Glutamatergic neuron (in vitro differentiated cells): ENCODE data around the gene FCN2. TPM values are rescaled to one million over a fixed set of nuclear protein-coding genes. Genes with fewer than 3 reads are reported as not detected.

Source experiments
- DNase-seq: peaks from one replicate; pipeline ENCODE4 v3.0.0; 2022
- H3K27ac Mint-ChIP-seq: one replicate; pipeline ENCODE4 v1.8.0; 2020; ENCODE audit warnings: mild to moderate bottlenecking, mixed read lengths, inconsistent platforms; ENCODE audit not compliant: unreplicated experiment
- H3K27me3 Mint-ChIP-seq: one replicate; pipeline ENCODE4 v1.8.0; 2020; ENCODE audit warnings: mild to moderate bottlenecking, moderate library complexity, mixed read lengths, inconsistent platforms; ENCODE audit not compliant: unreplicated experiment
- H3K36me3 Mint-ChIP-seq: one replicate; pipeline ENCODE4 v1.8.0; 2020; ENCODE audit warnings: mild to moderate bottlenecking, mixed read lengths, inconsistent platforms; ENCODE audit not compliant: unreplicated experiment
- H3K4me1 Mint-ChIP-seq: one replicate; pipeline ENCODE4 v1.8.0; 2020; ENCODE audit warnings: mild to moderate bottlenecking, low read depth, mixed read lengths, inconsistent platforms; ENCODE audit not compliant: unreplicated experiment
- H3K4me3 Mint-ChIP-seq: one replicate; pipeline ENCODE4 v1.8.0; 2020; ENCODE audit warnings: mild to moderate bottlenecking, mixed read lengths, inconsistent platforms; ENCODE audit not compliant: unreplicated experiment
- H3K9me3 Mint-ChIP-seq: one replicate; pipeline ENCODE4 v1.8.0; 2020; ENCODE audit warnings: mild to moderate bottlenecking, moderate library complexity, mixed read lengths, inconsistent platforms; ENCODE audit not compliant: unreplicated experiment
- total RNA-seq: library from RNA; stranded (reverse); fragmentation: NEBNext Ultra II Directional; extraction: Animal tissue kit (Norgen Biotek cat#: 25700); gene quantifications from one replicate; pipeline ENCODE4 v1.2.1, GENCODE V29; 2021; ENCODE audit not compliant: unreplicated experiment
- TF ChIP-seq, protein P1 (sequence below): fragments of 200-600 bp; sonication (generic); IDR thresholded peaks from one replicate; pipeline ENCODE4 v1.5.0; 2021; ENCODE audit not compliant: partially characterized antibody, unreplicated experiment

The FCN2 gene
- total RNA-seq, 1 donor from 2014 or later: not detected

DNA sequence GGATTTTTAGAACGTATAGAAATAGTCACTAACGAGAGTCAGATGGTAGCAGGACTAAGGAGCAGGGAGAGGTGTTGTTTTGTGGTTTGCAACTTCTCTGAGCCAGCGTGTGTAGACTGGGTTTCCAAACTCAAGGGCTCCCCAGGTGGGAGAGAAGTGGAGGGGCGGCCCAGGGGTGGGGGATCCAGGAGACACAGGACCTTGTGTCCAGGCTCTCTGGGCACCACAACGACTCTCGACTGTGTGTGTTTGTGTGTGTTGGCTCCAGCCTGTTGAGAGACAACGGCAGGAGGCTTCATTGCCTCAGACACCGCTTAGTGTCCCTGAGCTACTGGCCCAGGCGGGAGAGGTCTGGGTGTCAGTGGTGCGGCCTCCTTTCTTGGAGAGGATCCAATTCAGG, 38.0 kb downstream of the FCN2 start:
- Mint-ChIP-seq H3K9me3 (peaks cover 13% of the 10 kb centered on the region), H3K27me3 (peaks cover 3% of the 10 kb centered on the region), H3K4me1 (no peaks in the 10 kb centered on the region), H3K4me3 (no peak overlapping the region), H3K27ac (no peak overlapping the region), H3K36me3 (peaks cover 18% of the 10 kb centered on the region)
- TF ChIP-seq, protein P1, sequence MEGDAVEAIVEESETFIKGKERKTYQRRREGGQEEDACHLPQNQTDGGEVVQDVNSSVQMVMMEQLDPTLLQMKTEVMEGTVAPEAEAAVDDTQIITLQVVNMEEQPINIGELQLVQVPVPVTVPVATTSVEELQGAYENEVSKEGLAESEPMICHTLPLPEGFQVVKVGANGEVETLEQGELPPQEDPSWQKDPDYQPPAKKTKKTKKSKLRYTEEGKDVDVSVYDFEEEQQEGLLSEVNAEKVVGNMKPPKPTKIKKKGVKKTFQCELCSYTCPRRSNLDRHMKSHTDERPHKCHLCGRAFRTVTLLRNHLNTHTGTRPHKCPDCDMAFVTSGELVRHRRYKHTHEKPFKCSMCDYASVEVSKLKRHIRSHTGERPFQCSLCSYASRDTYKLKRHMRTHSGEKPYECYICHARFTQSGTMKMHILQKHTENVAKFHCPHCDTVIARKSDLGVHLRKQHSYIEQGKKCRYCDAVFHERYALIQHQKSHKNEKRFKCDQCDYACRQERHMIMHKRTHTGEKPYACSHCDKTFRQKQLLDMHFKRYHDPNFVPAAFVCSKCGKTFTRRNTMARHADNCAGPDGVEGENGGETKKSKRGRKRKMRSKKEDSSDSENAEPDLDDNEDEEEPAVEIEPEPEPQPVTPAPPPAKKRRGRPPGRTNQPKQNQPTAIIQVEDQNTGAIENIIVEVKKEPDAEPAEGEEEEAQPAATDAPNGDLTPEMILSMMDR: no peak
- DNase-seq: no peak

DNA sequence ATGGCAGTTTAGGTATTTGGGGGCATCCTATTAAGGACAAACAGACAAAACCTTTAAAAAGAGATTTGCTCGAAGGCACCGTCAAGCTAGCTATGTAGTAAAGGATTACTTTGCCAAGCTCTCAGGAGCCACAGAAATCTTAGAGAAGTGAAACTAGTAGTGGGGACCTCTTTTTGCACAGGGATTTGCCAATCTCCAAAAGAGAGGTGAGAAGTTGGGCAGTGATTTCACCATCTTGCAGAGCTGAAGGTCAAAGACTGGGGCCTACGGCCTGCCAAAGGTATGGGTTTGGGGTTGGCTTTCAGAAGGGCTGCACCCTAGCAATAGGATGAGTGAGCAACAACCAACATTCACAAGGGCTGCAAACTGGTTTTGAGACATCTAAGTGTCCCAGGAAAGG, 38.7 kb downstream of the FCN2 start:
- Mint-ChIP-seq H3K36me3 (peaks cover 18% of the 10 kb centered on the region), H3K27ac (no peak overlapping the region), H3K4me3 (no peak overlapping the region), H3K4me1 (no peaks in the 10 kb centered on the region), H3K9me3 (peaks cover 13% of the 10 kb centered on the region), H3K27me3 (peaks cover 5% of the 10 kb centered on the region)
- DNase-seq: no peak
- TF ChIP-seq, protein P1: no peak

DNA sequence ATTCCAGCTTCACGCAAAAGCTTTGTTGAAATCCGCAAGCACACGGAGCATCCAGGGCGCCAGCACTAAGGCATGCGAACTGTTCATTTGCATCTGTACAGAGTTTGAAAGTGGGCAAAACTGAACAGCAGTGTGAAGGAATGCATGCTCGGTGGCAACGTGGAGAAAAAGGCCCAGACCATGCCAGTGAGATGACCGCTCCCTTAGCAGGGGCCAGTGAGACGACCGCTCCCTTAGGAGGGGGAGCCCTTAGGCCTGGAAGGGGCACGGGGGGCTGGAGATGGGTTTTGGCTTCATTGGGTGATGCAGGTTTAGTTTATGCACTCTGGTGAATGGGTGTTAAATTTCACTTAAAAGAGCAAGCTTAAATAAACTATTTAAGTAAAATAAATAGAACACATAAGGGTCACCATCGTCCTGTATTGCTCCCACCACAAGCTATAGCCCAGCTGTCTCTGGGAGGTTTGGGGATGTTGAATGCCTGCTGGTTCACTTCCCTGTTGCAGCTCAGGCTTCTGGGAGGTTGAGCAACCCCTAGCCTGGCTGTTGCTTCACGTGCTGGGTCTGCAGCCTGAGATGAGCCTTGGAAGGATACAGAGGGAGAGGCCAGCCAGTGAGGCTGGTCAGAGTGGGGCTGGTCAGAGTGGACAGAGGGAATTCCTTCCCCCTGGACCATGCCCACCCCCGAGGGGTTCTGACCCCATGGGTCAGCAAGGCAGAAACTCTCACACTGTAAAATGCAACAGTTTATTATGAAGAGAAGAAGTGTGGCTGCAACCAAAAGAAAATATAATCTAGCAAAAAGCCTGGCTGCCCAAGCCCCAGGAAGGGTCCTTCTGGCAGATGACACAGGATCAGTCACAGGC, 41.7 kb downstream of the FCN2 start:
- no peak for DNase-seq
- TF ChIP-seq, protein P1: no peak

DNA sequence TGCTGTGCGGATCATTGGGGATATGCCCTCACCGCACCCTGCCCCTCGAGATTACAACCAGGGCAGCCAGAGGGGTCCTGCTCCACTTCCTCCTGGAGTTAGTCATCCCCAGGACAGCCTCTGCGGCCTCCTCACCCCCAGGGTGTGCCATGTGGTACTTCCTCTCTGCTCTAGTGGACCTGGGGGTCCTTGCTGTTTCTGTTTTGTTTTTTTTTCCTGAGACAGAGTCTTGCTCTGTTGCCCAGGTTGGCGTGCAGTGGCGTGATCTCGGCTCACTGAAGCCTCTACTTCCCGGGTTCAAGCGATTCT, 42.3 kb downstream of the FCN2 start:
- Mint-ChIP-seq H3K4me3 (no peak overlapping the region), H3K36me3 (peaks cover 18% of the 10 kb centered on the region), H3K27me3 (peaks cover 5% of the 10 kb centered on the region), H3K9me3 (peaks cover 12% of the 10 kb centered on the region), H3K27ac (no peak overlapping the region), H3K4me1 (no peaks in the 10 kb centered on the region)
- no peak for DNase-seq
- TF ChIP-seq, protein P1: no peak

More for the DNA sequence above, 41.7 kb downstream of the FCN2 start:
- H3K27ac Mint-ChIP-seq: no peak overlapping the region
- peaks cover 18% of the 10 kb centered on the region for H3K36me3 Mint-ChIP-seq
- peaks cover 5% of the 10 kb centered on the region for H3K27me3 Mint-ChIP-seq
- no peak overlapping the region for H3K4me3 Mint-ChIP-seq
- H3K9me3 Mint-ChIP-seq: peaks cover 12% of the 10 kb centered on the region
- no peaks in the 10 kb centered on the region for H3K4me1 Mint-ChIP-seq

DNA sequence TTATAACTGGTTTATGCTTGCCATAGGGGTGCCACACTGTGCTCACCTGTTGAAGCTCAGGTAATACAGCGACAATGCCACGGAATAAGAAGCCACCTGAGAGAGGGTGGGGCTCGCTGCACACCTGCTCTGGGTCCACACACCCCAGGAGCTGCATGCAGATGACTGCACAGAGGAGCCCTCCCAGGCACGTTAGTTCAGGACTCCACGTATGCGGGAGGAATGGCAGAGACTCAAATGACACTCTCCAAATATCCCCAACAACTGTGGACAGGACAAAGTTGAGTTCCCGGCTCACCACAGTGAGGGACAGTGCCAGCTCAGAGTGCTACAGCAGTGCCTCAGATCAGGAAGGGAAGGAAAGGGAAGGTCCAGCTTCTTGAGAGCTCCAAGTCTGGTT, 42.9 kb downstream of the FCN2 start:
- Mint-ChIP-seq H3K4me1 (no peaks in the 10 kb centered on the region), H3K27ac (no peak overlapping the region), H3K36me3 (peaks cover 15% of the 10 kb centered on the region), H3K9me3 (peaks cover 8% of the 10 kb centered on the region), H3K27me3 (peaks cover 5% of the 10 kb centered on the region), H3K4me3 (no peak overlapping the region)
- no peak for DNase-seq
- TF ChIP-seq, protein P1: no peak
